Right lobe of liver (tissue), 4 donors: ENCODE measurements around the gene TACSTD2.

Experiments used
- POLR2A ChIP-seq: fragments of 450-650 bp; IDR thresholded peaks from one replicate; pipeline ENCODE4 v1.6.1; 2017; ENCODE audit warnings: antibody characterized with exemption, mild to moderate bottlenecking
- TF ChIP-seq, protein P1 (sequence below), 4 donors: fragments of 200-600 bp in 3 of 4; fragments of 450-650 bp in 1 of 4; IDR thresholded peaks; one replicate each; pipeline versions ENCODE4 v1.5.1 to v1.8.0; 2016 to 2022; ENCODE audit warnings: antibody characterized with exemption in 4 of 4, mild to moderate bottlenecking in 2 of 4
- donor health status: DM: no; HTN: no; CAD: no.
- donor health status: DM: no; HTN: no; CAD: no.
- donor health status: DM: no; HTN: yes; CAD: no.

DNA sequence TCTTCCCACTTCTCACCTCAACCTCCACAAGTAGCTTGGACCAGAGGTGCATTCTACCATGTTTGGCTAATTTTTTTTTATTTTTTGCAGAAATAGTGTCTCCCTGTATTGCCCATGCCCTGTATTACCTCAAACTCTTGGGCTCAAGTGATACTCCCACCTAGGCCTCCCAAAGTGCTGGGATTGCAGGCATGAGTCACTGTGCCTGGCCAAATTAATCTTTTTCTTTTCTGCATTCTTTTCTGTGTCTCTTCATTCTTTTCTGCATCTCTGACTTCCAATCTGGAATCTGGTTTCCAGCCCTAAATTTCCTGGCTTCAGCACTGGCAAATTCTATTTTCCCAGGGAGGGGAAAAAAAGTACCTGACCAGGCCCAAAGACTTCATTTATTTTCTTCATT is 31.2 kb upstream of the TACSTD2 start:
- TF ChIP-seq, protein P1, sequence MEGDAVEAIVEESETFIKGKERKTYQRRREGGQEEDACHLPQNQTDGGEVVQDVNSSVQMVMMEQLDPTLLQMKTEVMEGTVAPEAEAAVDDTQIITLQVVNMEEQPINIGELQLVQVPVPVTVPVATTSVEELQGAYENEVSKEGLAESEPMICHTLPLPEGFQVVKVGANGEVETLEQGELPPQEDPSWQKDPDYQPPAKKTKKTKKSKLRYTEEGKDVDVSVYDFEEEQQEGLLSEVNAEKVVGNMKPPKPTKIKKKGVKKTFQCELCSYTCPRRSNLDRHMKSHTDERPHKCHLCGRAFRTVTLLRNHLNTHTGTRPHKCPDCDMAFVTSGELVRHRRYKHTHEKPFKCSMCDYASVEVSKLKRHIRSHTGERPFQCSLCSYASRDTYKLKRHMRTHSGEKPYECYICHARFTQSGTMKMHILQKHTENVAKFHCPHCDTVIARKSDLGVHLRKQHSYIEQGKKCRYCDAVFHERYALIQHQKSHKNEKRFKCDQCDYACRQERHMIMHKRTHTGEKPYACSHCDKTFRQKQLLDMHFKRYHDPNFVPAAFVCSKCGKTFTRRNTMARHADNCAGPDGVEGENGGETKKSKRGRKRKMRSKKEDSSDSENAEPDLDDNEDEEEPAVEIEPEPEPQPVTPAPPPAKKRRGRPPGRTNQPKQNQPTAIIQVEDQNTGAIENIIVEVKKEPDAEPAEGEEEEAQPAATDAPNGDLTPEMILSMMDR (IDR thresholded peaks at IDR 0.05), result no peak
- no peak for TF ChIP-seq POLR2A
